ENCODE measurements around the gene S100A6.
"Not testable (repeated sequence)": the region's sequence is repeated elsewhere in the genome, so short reads cannot be mapped to it uniquely, and the experiment has no call there.

The S100A6 gene

GRCh38 chr1:153535242-153536011 lies at the start of gene S100A6:
Gene S100A6, minus strand, starts transcription at chr1:153535991. Its CDS starts 652 bp downstream, at chr1:153535339.
- no peak for DNase-seq

- no peak for DNase-seq
Observed at GRCh38 chr1:153585006-153585405, 49.2 kb upstream of the S100A6 start.

- DNase-seq: no peak
Observed at GRCh38 chr1:153583976-153584375, 48.2 kb upstream of the S100A6 start.

- not testable (repeated sequence) for DNase-seq
Observed at GRCh38 chr1:153583514-153583913, 47.7 kb upstream of the S100A6 start.

GRCh38 chr1:153582836-153583235 lies 47.0 kb upstream of the S100A6 start:
- not testable (repeated sequence) for DNase-seq

- DNase-seq: no peak
Observed at GRCh38 chr1:153578936-153579335, 43.1 kb upstream of the S100A6 start.

GRCh38 chr1:153578490-153578889 lies 42.7 kb upstream of the S100A6 start:
- DNase-seq: no peak

- no peak for DNase-seq
Observed at GRCh38 chr1:153577624-153578051, 41.8 kb upstream of the S100A6 start.

- DNase-seq: no peak
Observed at GRCh38 chr1:153577138-153577537, 41.3 kb upstream of the S100A6 start.

GRCh38 chr1:153575497-153575896 lies 39.7 kb upstream of the S100A6 start:
- DNase-seq: not testable (repeated sequence)

- DNase-seq: not testable (repeated sequence)
Observed at GRCh38 chr1:153575081-153575491, 39.3 kb upstream of the S100A6 start.

GRCh38 chr1:153573351-153573750 lies 37.6 kb upstream of the S100A6 start:
- DNase-seq: no peak

- peak; percentile 65 for DNase-seq
Observed at GRCh38 chr1:153572569-153573015, 36.8 kb upstream of the S100A6 start.

GRCh38 chr1:153571706-153572105 lies 35.9 kb upstream of the S100A6 start:
- DNase-seq: no peak

GRCh38 chr1:153570874-153571273 lies 35.1 kb upstream of the S100A6 start:
- no peak for DNase-seq

GRCh38 chr1:153569465-153569864 lies 33.7 kb upstream of the S100A6 start:
- DNase-seq: no peak

GRCh38 chr1:153568367-153569099 lies 32.7 kb upstream of the S100A6 start:
- DNase-seq: peak; percentile 88

GRCh38 chr1:153567621-153568366 lies 32.0 kb upstream of the S100A6 start:
- DNase-seq: no peak

- DNase-seq: peak; percentile 41
Observed at GRCh38 chr1:153566414-153567371, 30.9 kb upstream of the S100A6 start.

- DNase-seq: peak; percentile 4
Observed at GRCh38 chr1:153565529-153566374, 30.0 kb upstream of the S100A6 start, which contains the start of gene S100A2. Gene S100A2, minus strand, starts transcription at chr1:153565844. Its CDS starts 1,967 bp downstream, at chr1:153563877.

GRCh38 chr1:153563991-153564390 lies 28.2 kb upstream of the S100A6 start:
- DNase-seq: no peak

Measured in NCI-H2029 treated with DMSO at 0.1 percent for 48 hours (cell line).